SU-DHL-6 (cell line): Measurements from ENCODE around the gene GATAD2A.

ENCODE experiments used
- CTCF ChIP-seq: fragments of 200-600 bp; sonication (generic); IDR thresholded peaks from one replicate; pipeline ENCODE4 v1.5.1; 2017; ENCODE audit warnings: antibody characterized with exemption, mild to moderate bottlenecking, low read length, moderate library complexity; ENCODE audit not compliant: insufficient read depth, poor library complexity, severe bottlenecking
- EZH2phosphoT487 ChIP-seq: fragments of 200-600 bp; sonication (generic), shearing (Covaris generic); conservative IDR thresholded peaks from 2 replicates; pipeline ENCODE4 v1.6.1; 2018; ENCODE audit warnings: mild to moderate bottlenecking, antibody characterized with exemption, low read length, moderate library complexity, mixed read lengths

- TF ChIP-seq CTCF (no peak), EZH2phosphoT487 (no peak)
Measured at GRCh38 chr19:19446655-19447437, 41.4 kb downstream of the GATAD2A start.
